ENCODE data around the gene SLC24A2.

DNA sequence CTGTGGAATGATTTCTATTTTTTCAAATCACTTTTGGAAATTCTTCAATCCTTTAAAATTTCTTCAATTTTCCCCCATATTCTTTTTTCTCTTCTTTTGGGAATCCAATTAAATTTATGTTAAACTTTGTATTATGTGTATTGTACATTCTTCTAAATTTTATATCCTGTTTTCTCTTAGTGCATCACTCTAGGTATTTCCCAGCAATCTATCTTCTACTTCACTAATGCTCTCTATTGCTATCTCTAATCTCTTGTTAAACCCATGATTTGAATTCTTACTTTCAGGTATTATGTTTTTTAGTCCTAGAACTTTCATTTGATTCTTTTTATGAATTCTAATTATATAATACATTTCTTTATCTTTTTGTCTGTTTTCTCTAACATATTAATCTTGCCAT, 23.4 kb upstream of the SLC24A2 start:
- TF ChIP-seq, protein P1, sequence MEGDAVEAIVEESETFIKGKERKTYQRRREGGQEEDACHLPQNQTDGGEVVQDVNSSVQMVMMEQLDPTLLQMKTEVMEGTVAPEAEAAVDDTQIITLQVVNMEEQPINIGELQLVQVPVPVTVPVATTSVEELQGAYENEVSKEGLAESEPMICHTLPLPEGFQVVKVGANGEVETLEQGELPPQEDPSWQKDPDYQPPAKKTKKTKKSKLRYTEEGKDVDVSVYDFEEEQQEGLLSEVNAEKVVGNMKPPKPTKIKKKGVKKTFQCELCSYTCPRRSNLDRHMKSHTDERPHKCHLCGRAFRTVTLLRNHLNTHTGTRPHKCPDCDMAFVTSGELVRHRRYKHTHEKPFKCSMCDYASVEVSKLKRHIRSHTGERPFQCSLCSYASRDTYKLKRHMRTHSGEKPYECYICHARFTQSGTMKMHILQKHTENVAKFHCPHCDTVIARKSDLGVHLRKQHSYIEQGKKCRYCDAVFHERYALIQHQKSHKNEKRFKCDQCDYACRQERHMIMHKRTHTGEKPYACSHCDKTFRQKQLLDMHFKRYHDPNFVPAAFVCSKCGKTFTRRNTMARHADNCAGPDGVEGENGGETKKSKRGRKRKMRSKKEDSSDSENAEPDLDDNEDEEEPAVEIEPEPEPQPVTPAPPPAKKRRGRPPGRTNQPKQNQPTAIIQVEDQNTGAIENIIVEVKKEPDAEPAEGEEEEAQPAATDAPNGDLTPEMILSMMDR (IDR thresholded peaks at IDR 0.05) = no peak
- TF ChIP-seq POLR2A (IDR thresholded peaks at IDR 0.05) = no peak

All from lower leg skin (tissue), 3 donors.